T47D (cell line): Measurements from ENCODE around the gene SMNDC1.
"Not testable (repeated sequence)": the region's sequence is repeated elsewhere in the genome, so short reads cannot be mapped to it uniquely, and the experiment has no call there.

Source experiments
- DNase-seq, 2 experiments: peaks; one replicate each; pipeline versions ENCODE4 v3.0.0 to v3.0.0-alpha.2; 2011 to 2012; ENCODE audit warnings: low read depth in 1 of 2, low spot score in 1 of 2
- JUND ChIP-seq: IDR thresholded peaks from 2 replicates; pipeline ENCODE4 v1.6.1; 2012; ENCODE audit warnings: low read depth
- in situ Hi-C: cut with HindIII; loops from 2 replicates; pipeline ENCODE4 v1.10.0; 2016; ENCODE audit warnings: low sequenced_read_pairs, low pct_unique_long_range_greater_than_20kb

SMNDC1 gene

GRCh38 chr10:110340122-110340521 is 35.4 kb upstream of the SMNDC1 start:
- in situ Hi-C loops: loop anchor here (25.0 kb wide), 1 partner anchor 197 kb away; no protein-coding TSS in a partner anchor
- no peak for DNase-seq
- TF ChIP-seq JUND: no peak

DNA sequence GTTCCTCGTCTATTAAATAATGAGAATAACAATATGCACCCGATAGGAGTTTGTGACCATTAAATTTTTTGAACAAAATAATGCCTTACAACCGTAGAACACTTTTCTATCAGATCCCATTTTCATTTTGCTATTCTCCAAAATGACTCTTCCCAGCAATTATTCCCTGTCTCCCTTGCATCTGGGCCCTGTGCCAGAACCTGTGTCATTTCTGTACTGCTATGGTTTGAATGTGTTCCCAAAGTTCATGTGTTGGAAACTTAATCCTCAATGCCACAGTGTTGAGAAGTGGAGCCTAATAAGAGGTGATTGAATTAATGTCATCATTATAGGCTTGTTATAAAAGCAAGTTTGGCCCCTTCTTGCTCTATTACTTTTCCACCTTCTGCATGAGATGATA is 33.2 kb upstream of the SMNDC1 start:
- DNase-seq: no peak
- no peak for TF ChIP-seq JUND
- in situ Hi-C loops: loop anchor here (25.0 kb wide), 1 partner anchor 199 kb away; no protein-coding TSS in a partner anchor

DNA sequence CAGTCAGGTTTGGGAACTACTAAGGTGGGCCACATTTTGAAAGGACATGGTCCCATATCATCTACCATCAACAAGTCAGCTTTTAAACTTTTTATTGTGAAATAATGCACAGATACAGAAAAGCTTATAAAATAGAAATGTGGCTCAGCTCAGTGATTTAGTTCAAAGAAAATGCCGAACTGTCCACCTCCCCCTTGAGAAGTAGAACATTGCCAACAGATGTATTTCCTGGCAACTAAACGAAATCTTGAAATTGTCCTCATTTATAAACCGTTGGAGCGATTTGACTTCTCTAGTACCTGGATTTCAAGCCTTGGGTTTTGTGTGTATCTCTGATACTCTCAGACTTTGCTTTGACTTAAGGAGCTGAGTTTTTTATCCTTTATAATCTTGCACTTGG is 32.7 kb upstream of the SMNDC1 start:
- no peak for DNase-seq
- no peak for TF ChIP-seq JUND
- in situ Hi-C loops: loop anchor here (25.0 kb wide), 1 partner anchor 200 kb away; no protein-coding TSS in a partner anchor

DNA sequence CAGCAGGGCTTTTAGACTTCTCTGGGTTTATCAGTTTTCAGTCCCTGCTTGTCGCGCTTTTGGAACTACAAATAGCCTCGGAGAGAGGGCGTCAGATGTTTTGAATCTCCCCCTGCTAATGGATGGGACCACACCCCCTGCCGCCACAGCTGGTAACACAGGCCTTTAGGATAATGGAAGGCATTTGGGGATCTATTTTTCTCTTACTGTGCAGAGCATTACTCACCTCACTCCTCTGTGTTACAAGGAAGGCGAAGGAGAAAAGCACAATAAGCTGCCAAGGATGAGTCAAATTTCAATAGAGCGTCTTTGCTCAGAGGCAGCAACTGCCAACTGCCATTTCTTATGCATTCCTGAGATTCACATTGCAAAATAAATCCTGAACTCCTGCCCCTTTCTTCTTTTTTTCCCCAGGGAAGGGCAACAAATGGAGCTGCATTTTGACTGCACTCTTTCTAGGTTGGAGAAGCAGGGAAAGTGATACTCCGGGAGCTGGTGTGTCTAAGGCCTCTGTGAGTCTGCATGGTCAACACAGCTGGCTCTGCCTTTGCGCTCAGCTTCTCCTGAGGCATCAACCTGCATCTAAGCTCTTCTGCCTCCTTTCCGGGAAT is 31.5 kb upstream of the SMNDC1 start:
- peak in 1 of 2 experiments; percentile 20 for DNase-seq
- no peak for TF ChIP-seq JUND
- in situ Hi-C loops: loop anchor here (25.0 kb wide), 1 partner anchor 201 kb away; no protein-coding TSS in a partner anchor

DNA sequence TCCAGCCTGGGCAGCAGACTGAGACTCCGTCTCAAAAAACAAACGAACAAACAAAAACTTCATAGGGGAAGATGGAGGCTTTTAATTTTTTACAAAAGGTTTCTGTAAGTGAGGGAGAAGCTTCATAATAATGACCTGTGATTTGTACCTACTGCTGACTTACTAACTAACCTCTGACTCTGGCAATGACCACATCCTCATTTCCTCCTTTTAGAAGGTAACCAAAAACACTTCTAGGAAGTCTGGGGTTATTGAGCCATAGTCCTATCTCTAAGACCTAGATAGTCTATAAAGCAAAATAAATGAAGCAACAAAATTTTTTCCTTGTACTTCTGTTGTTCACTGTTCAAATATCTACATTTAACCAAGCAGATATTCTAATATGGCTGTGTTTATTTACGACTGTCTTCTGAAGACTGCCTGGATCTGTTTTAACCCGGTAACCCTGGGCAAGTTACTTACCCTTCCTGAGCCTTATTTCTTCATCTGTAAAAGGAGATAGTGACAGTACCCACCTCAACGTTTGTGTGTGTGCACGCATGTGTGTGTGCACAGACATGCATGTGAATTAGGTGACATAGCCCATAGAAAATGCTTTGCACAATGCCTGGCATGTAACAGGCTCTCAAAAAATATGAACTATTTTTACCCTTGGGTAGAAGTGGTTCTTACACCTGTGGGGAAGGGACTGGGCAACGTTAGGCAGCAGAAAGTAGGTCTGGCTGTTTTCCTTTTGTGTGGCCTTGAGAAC is 30.8 kb upstream of the SMNDC1 start:
- in situ Hi-C loops: loop anchor here (25.0 kb wide), 1 partner anchor 202 kb away; no protein-coding TSS in a partner anchor
- no peak for DNase-seq
- no peak for TF ChIP-seq JUND

DNA sequence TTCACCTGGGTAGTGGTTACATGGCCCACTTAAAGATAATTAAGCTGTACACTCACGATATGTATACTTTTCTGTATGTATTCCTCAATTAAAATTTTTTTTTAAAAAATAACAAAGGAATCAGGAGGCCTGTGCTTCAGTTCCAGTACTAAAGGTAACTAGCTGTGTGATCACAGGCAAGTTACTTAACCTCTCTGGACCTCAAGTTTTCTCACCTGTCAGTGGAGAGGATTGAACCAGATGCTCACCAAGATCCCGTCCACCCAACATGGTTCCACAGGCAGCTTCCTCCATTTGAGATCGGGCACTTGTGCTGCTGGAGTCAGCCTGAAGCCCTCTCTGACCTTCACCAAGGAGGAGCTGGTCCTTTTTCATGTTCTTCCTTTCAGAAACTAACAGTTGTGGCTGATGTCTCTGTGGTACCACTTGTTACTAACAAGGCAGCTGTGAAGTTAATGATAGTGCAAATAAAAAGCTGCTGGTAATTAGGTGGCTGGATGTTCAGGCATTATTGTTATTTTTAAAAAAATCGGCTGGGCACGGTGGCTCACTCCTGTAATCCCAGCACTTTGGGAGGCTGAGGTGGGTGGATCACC is 29.4 kb upstream of the SMNDC1 start:
- no peak for DNase-seq
- in situ Hi-C loops: loop anchor here (25.0 kb wide), 1 partner anchor 203 kb away; no protein-coding TSS in a partner anchor
- TF ChIP-seq JUND: no peak

- in situ Hi-C loops: loop anchor here (25.0 kb wide), 1 partner anchor 206 kb away; no protein-coding TSS in a partner anchor
- not testable (repeated sequence) for DNase-seq
Observed at GRCh38 chr10:110331226-110331795, 26.6 kb upstream of the SMNDC1 start.

- TF ChIP-seq JUND: no peak
- in situ Hi-C loops: loop anchor here (25.0 kb wide), 1 partner anchor 207 kb away; no protein-coding TSS in a partner anchor
Observed at GRCh38 chr10:110330675-110331074, 26.0 kb upstream of the SMNDC1 start.

DNA sequence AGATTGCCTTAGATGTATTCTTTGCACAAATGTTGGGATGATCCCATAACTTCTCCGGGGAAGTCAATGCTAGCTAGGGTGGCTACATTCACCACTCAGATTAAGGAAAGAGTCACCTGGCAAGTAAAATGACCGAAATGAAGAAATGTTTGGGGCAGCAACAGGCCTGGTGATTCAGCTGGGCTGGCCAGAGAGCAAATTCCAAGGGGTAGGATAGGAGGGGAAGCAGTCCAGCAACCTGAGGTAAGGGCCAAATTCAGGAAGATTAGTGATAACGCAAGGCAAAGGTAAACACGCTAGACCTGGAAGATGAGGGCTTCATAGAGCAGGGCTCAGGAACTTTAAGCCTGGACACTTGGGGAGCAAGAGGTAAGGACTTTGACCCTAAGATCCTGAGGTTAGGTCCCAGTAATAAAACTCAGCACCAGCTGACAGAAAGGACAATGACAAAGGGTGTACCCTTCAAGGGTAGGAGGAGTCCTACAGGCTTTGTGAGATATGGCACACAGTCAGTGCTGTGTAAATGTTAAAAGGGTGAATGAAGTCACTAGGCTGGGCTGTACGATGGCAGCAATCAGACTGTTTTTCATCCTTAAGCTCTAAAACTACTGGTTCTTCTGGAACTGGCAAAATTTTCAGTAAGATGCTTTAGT is 22.7 kb upstream of the SMNDC1 start:
- DNase-seq: no peak
- in situ Hi-C loops: loop anchor here (25.0 kb wide), 1 partner anchor 210 kb away; no protein-coding TSS in a partner anchor
- no peak for TF ChIP-seq JUND

More at GRCh38 chr10:110330675-110331074, 26.0 kb upstream of the SMNDC1 start:
- no peak for DNase-seq

DNA sequence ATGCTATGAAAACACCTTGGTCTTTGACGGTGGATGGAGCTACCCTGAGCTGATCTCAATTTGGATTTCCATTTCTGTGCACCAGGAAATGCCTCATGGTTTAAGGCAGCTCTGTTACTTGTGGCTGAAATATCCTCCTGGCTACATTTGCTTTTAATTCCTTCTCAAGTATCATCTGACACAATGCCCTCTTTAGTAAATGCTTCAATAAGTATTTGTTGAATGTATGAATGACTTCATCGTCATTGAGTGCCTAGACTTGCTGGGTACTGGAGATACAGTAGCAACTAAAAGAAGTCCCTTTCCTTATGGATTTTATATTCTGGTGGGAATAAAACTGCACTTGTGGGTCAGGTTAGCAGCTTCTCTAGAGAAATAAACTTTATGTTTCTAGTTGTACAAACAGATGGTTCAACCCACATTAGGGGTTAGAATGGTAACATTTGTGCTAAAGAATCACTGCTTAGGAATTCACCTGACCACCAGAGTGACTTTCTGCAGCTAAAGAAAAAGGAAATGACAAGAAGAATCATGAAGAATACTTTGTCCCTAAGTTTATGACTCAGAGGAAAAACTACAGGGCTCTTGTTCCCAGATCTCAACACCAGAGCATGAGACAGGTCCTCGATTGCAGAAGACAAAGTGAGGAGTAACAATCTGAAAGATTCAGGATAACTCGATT is 21.8 kb upstream of the SMNDC1 start:
- in situ Hi-C loops: loop anchor here (25.0 kb wide), 1 partner anchor 211 kb away; no protein-coding TSS in a partner anchor
- TF ChIP-seq JUND: no peak
- no peak for DNase-seq

GRCh38 chr10:110324805-110325280 is 20.1 kb upstream of the SMNDC1 start:
- no peak for TF ChIP-seq JUND
- no peak for DNase-seq
- in situ Hi-C loops: loop anchor here (25.0 kb wide), 1 partner anchor 212 kb away; no protein-coding TSS in a partner anchor
